A549 (cell line): ENCODE measurements around the gene KLRC2.
"Not testable (repeated sequence)": the region's sequence is repeated elsewhere in the genome, so short reads cannot be mapped to it uniquely, and the experiment has no call there.

Source experiments
- CBX8 ChIP-seq: fragments of 200-600 bp; sonication (generic); IDR thresholded peaks from 2 replicates; pipeline ENCODE4 v1.6.1; 2016
- CTCF ChIP-seq: fragments of >200 bp; sonication (Bioruptor Twin); formaldehyde crosslinking; IDR thresholded peaks from 3 replicates; pipeline ENCODE4 v1.5.1; 2016
- EP300 ChIP-seq, 2 experiments: fragments of >200 bp; sonication (Bioruptor Twin); formaldehyde crosslinking; IDR thresholded peaks; 2 replicates in 1 of 2; 3 replicates in 1 of 2; pipeline ENCODE4 v1.6.1; 2016 to 2017
- FOSL2 ChIP-seq, 2 experiments: fragments of 450-650 bp in 1 of 2; fragments of >200 bp in 1 of 2; sonication (Bioruptor Twin) in 1 of 2; formaldehyde crosslinking; IDR thresholded peaks; 2 replicates each; pipeline versions ENCODE4 v1.5.0 to v1.6.1; 2016 to 2020; ENCODE audit warnings: mild to moderate bottlenecking in 1 of 2, moderate library complexity in 1 of 2
- HMGXB4 ChIP-seq: fragments of 250-450 bp; sonication (Bioruptor Pico); IDR thresholded peaks from 2 replicates; pipeline ENCODE4 v1.5.0; 2021; ENCODE audit warnings: mild to moderate bottlenecking, moderate library complexity, borderline replicate concordance
- JUN ChIP-seq, 2 experiments: fragments of >200 bp; sonication (Bioruptor Twin); formaldehyde crosslinking; IDR thresholded peaks; 2 replicates in 1 of 2; 3 replicates in 1 of 2; pipeline ENCODE4 v1.6.1; 2016 to 2017
- MAX ChIP-seq: IDR thresholded peaks from 2 replicates; pipeline ENCODE4 v1.6.1; 2012
- POLR2A ChIP-seq: IDR thresholded peaks from 2 replicates; pipeline ENCODE4 v1.6.1; 2012; ENCODE audit warnings: mild to moderate bottlenecking, low read length
- RFX5 ChIP-seq: fragments of 450-650 bp; IDR thresholded peaks from 2 replicates; pipeline ENCODE4 v1.7.1; 2014; ENCODE audit warnings: antibody characterized with exemption, mild to moderate bottlenecking, moderate library complexity
- SREBF2 ChIP-seq: fragments of 450-650 bp; IDR thresholded peaks from 2 replicates; pipeline ENCODE4 v1.6.1; 2014; ENCODE audit warnings: mild to moderate bottlenecking, moderate library complexity

GRCh38 chr12:10481901-10482300 lies 46.1 kb upstream of the KLRC2 start:
- not testable (repeated sequence) for TF ChIP-seq JUN (IDR thresholded peaks at IDR 0.05); POLR2A; EP300 (IDR thresholded peaks at IDR 0.05); CTCF; CBX8; MAX; HMGXB4; FOSL2 (IDR thresholded peaks at IDR 0.05); FOSL2 (CRISPR knock-in tag; IDR thresholded peaks at IDR 0.05); RFX5; SREBF2
